HG02798 (cell line): ENCODE results near the gene HMGXB4.
A peak's percentile ranks its signal among the peaks of the same experiment; 100 is the strongest.

Source experiments
- ATAC-seq: cut with Tn5 transposase; IDR thresholded peaks from one replicate; pipeline ENCODE4 v1.9.1; 2021; ENCODE audit warnings: mild to moderate bottlenecking; ENCODE audit not compliant: unreplicated experiment, poor library complexity

Gene HMGXB4

GRCh38 chr22:35308480-35309021 is 51.3 kb downstream of the HMGXB4 start:
- peak; percentile 47 for ATAC-seq

- no peak for ATAC-seq
These were observed 53.6 kb downstream of the HMGXB4 start for GRCh38 chr22:35310556-35311550.

- no peak for ATAC-seq
These were observed 54.3 kb downstream of the HMGXB4 start for GRCh38 chr22:35311551-35311999.

GRCh38 chr22:35312198-35313059 is 55.1 kb downstream of the HMGXB4 start:
- ATAC-seq = no peak

GRCh38 chr22:35313311-35314121 is 56.2 kb downstream of the HMGXB4 start:
- ATAC-seq = no peak

- ATAC-seq = no peak
These were observed 57.1 kb downstream of the HMGXB4 start for GRCh38 chr22:35314161-35314942.

- ATAC-seq = no peak
These were observed 58.0 kb downstream of the HMGXB4 start for GRCh38 chr22:35315141-35315854.

- no peak for ATAC-seq
These were observed 58.8 kb downstream of the HMGXB4 start for GRCh38 chr22:35315855-35316745.

- ATAC-seq = no peak
These were observed 59.5 kb downstream of the HMGXB4 start for GRCh38 chr22:35316751-35317150.

- ATAC-seq = no peak
These were observed 60.5 kb downstream of the HMGXB4 start for GRCh38 chr22:35317680-35318290.

GRCh38 chr22:35318346-35319215 is 61.3 kb downstream of the HMGXB4 start:
- ATAC-seq = no peak

GRCh38 chr22:35319244-35319985 is 62.1 kb downstream of the HMGXB4 start:
- ATAC-seq = no peak

- ATAC-seq = no peak
These were observed 64.8 kb downstream of the HMGXB4 start for GRCh38 chr22:35322126-35322525.

- ATAC-seq = no peak
These were observed 65.6 kb downstream of the HMGXB4 start for GRCh38 chr22:35322893-35323292.

- ATAC-seq = no peak
These were observed 66.0 kb downstream of the HMGXB4 start for GRCh38 chr22:35323305-35323704.
